Endothelial cell of umbilical vein (primary cell): ENCODE measurements around the gene VAC14. TPM values are rescaled to one million over a fixed set of nuclear protein-coding genes. Genes with fewer than 3 reads are reported as not detected.

ENCODE experiments used
- BruUV-seq: library from RNA; stranded (reverse); fragments of 400-500 nt; replicated peaks from 2 replicates; lab custom pipeline; 2021; lab: Mats Ljungman, UMichigan
- CTCF ChIA-PET: fragments of 300-600, 350-600 bp; sonication (Branson Sonifier 250); formaldehyde crosslinking; loops from one replicate; lab custom pipeline; 2021; ENCODE audit warnings: antibody characterized with exemption, inconsistent platforms; lab: Charles Lee
- POLR2A ChIA-PET: fragments of 300-600, 350-600 bp; sonication (Branson Sonifier 250); formaldehyde crosslinking; loops from one replicate; lab custom pipeline; 2021; ENCODE audit warnings: antibody characterized with exemption, inconsistent platforms; lab: Charles Lee
- DNase-seq: peaks from one replicate; pipeline ENCODE4 v3.0.0-alpha.2; 2011; ENCODE audit warnings: low read depth, low spot score
- FAIRE-seq: peaks from 2 replicates; lab custom pipeline; 2011; peaks lifted over from hg19 to GRCh38; lab: Jason Lieb, UNC
- H2AFZ ChIP-seq: 2 replicates; pipeline ENCODE4 v1.6.0; 2012; ENCODE audit warnings: low read depth, low read length, control low read depth, inconsistent platforms
- H3K27ac ChIP-seq: 2 replicates; pipeline ENCODE4 v1.5.1; 2011; ENCODE audit warnings: low read depth, mild to moderate bottlenecking, control low read depth, low read length, moderate library complexity; ENCODE audit not compliant: insufficient read depth
- H3K27me3 ChIP-seq, 2 experiments: 2 replicates each; pipeline versions ENCODE4 v1.6.0 to v1.6.1; 2011; ENCODE audit warnings: low read length in 2 of 2, mixed read lengths in 1 of 2; ENCODE audit not compliant: control insufficient read depth in 2 of 2, insufficient read depth in 2 of 2
- H3K36me3 ChIP-seq, 2 experiments: 2 replicates in 1 of 2; 3 replicates in 1 of 2; pipeline ENCODE4 v1.5.1; 2011; ENCODE audit warnings: low read length in 2 of 2, mild to moderate bottlenecking in 1 of 2, moderate library complexity in 1 of 2; ENCODE audit not compliant: control insufficient read depth in 2 of 2, insufficient read depth in 2 of 2; ENCODE audit errors: extremely low read depth in 1 of 2
- H3K4me1 ChIP-seq: 3 replicates; pipeline ENCODE4 v1.5.1; 2011; ENCODE audit warnings: mild to moderate bottlenecking, low read length; ENCODE audit not compliant: control insufficient read depth, insufficient read depth; ENCODE audit errors: extremely low read depth
- H3K4me2 ChIP-seq: 2 replicates; pipeline ENCODE4 v1.6.1; 2011; ENCODE audit warnings: low read length, control low read depth, mixed read lengths; ENCODE audit not compliant: insufficient read depth
- H3K4me3 ChIP-seq, 3 experiments: fragments of 200-600 bp in 1 of 3; sonication (generic), shearing (Covaris generic) in 1 of 3; replicated peaks in 1 of 3; 2 replicates each; pipeline ENCODE4 v1.5.1; 2011 to 2016; ENCODE audit warnings: control low read depth in 3 of 3, low read length in 3 of 3, mild to moderate bottlenecking in 2 of 3, inconsistent platforms in 1 of 3, low read depth in 1 of 3, moderate library complexity in 1 of 3; ENCODE audit not compliant: insufficient read depth in 1 of 3
- H3K79me2 ChIP-seq: 2 replicates; pipeline ENCODE4 v1.6.0; 2012; ENCODE audit warnings: low read length, inconsistent platforms; ENCODE audit not compliant: control insufficient read depth, insufficient read depth
- H3K9ac ChIP-seq: replicated peaks from 2 replicates; pipeline ENCODE3; 2011; ENCODE audit warnings: low read length, control low read depth; ENCODE audit not compliant: insufficient read depth; ENCODE audit errors: extremely low read depth
- H3K9me1 ChIP-seq: replicated peaks from 3 replicates; pipeline ENCODE4 v1.6.0; 2011; ENCODE audit warnings: mild to moderate bottlenecking, low read length; ENCODE audit not compliant: control insufficient read depth, insufficient read depth; ENCODE audit errors: extremely low read depth
- H3K9me3 ChIP-seq: replicated peaks from 2 replicates; pipeline ENCODE4 v1.5.1; 2012; ENCODE audit warnings: low read length, inconsistent platforms; ENCODE audit not compliant: control insufficient read depth, insufficient read depth
- H4K20me1 ChIP-seq: replicated peaks from 2 replicates; pipeline ENCODE3; 2011; ENCODE audit warnings: mild to moderate bottlenecking, low read length; ENCODE audit not compliant: control insufficient read depth, insufficient read depth; ENCODE audit errors: extremely low read depth
- EZH2 ChIP-seq: IDR thresholded peaks from 2 replicates; pipeline ENCODE4 v1.6.1; 2012; ENCODE audit warnings: borderline replicate concordance, low read depth, mild to moderate bottlenecking, moderate library complexity, low read length, inconsistent platforms; ENCODE audit not compliant: severe bottlenecking
- FOS ChIP-seq: IDR thresholded peaks from 2 replicates; pipeline ENCODE4 v1.6.1; 2011; ENCODE audit warnings: mild to moderate bottlenecking, low read length, moderate library complexity, borderline replicate concordance; ENCODE audit not compliant: insufficient read depth
- JUN ChIP-seq: IDR thresholded peaks from 2 replicates; pipeline ENCODE4 v1.6.1; 2011; ENCODE audit warnings: borderline replicate concordance, low read depth; ENCODE audit not compliant: insufficient read length, insufficient read depth
- POLR2A ChIP-seq: IDR thresholded peaks from 2 replicates; pipeline ENCODE4 v1.6.1; 2012; ENCODE audit warnings: low read depth, mild to moderate bottlenecking, control low read depth, low read length
- POLR2AphosphoS5 ChIP-seq: IDR thresholded peaks from 2 replicates; pipeline ENCODE4 v1.6.1; 2012; ENCODE audit warnings: low read depth, mild to moderate bottlenecking, control low read depth, low read length, moderate library complexity; ENCODE audit not compliant: insufficient read depth
- dilution Hi-C: fragments of 300-500 bp; cut with MboI; formaldehyde crosslinking; loops from one replicate; pipeline ENCODE4 v1.15.0; 2019; ENCODE audit warnings: low sequenced_read_pairs; ENCODE audit not compliant: extremely low pct_ligation_motif_present
- intact Hi-C: fragments of 100-400 bp; cut with micrococcal nuclease; formaldehyde crosslinking; loops from one replicate; pipeline ENCODE4 v1.10.0; 2022
- polyA plus RNA-seq, 4 experiments: library from polyadenylated mRNA; depleted of rRNA in 3 of 4; stranded (reverse) in 3 of 4; unstranded in 1 of 4; fragments of >200 nt; gene quantifications; 2 replicates each; pipeline versions ENCODE4 v1.2.1 to v1.2.3, GENCODE V29; 2011 to 2012; ENCODE audit warnings: missing spikeins in 1 of 4
- total RNA-seq: library from RNA; stranded (reverse); gene quantifications from 2 replicates; pipeline ENCODE4 v1.2.3, GENCODE V29; 2021
- TF ChIP-seq, protein P1 (sequence below), 2 donors: IDR thresholded peaks; 1 replicate in 1 of 2; 2 replicates in 1 of 2; pipeline ENCODE4 v1.5.1; 2011; ENCODE audit warnings: low read length in 2 of 2, mild to moderate bottlenecking in 2 of 2, moderate library complexity in 2 of 2, control low read depth in 1 of 2, inconsistent platforms in 1 of 2, low read depth in 1 of 2; ENCODE audit not compliant: insufficient read depth in 1 of 2; ENCODE audit errors: extremely low read depth in 1 of 2

The VAC14 gene
- total and polyA plus RNA-seq, 2 donors (not counting 3 experiments of a cell fraction or from before 2014, with no cell fraction given), result 37.6 to 57.9 TPM

GRCh38 chr16:70786020-70786755 lies 14.8 kb downstream of the VAC14 start:
- H2AFZ ChIP-seq, result no peak overlapping the region
- no peak for FAIRE-seq
- dilution Hi-C loops, result no loop called here
- H3K9me3 ChIP-seq, result no peaks in the 10 kb centered on the region
- H3K36me3 ChIP-seq, result peaks cover 5 to 40% of the 10 kb centered on the region in 2 experiments
- peaks cover 5% of the 10 kb centered on the region for H3K79me2 ChIP-seq
- intact Hi-C loops, result no loop called here
- no peaks in the 10 kb centered on the region for H3K9me1 ChIP-seq
- H3K27me3 ChIP-seq, result no peaks in the 10 kb centered on the region
- H3K9ac ChIP-seq, result no peak overlapping the region
- CTCF ChIA-PET, result no interaction called here
- no peak overlapping the region for H3K4me2 ChIP-seq
- DNase-seq, result no peak
- no peaks in the 10 kb centered on the region for H3K4me1 ChIP-seq
- H3K27ac ChIP-seq, result no peak overlapping the region
- H3K4me3 ChIP-seq, result no peak overlapping the region
- no peaks in the 10 kb centered on the region for H4K20me1 ChIP-seq
- POLR2A ChIA-PET, result no interaction called here
- TF ChIP-seq JUN, result no peak
- TF ChIP-seq FOS, result no peak
- TF ChIP-seq POLR2A, result no peak
- TF ChIP-seq, protein P1, sequence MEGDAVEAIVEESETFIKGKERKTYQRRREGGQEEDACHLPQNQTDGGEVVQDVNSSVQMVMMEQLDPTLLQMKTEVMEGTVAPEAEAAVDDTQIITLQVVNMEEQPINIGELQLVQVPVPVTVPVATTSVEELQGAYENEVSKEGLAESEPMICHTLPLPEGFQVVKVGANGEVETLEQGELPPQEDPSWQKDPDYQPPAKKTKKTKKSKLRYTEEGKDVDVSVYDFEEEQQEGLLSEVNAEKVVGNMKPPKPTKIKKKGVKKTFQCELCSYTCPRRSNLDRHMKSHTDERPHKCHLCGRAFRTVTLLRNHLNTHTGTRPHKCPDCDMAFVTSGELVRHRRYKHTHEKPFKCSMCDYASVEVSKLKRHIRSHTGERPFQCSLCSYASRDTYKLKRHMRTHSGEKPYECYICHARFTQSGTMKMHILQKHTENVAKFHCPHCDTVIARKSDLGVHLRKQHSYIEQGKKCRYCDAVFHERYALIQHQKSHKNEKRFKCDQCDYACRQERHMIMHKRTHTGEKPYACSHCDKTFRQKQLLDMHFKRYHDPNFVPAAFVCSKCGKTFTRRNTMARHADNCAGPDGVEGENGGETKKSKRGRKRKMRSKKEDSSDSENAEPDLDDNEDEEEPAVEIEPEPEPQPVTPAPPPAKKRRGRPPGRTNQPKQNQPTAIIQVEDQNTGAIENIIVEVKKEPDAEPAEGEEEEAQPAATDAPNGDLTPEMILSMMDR (IDR thresholded peaks at IDR 0.05; ENCODE audit: extremely low read depth in 1 of 2, insufficient read depth in 1 of 2, low read depth in 1 of 2, low read length in 2 of 2), result no peak
- no peak for TF ChIP-seq EZH2
- no peak for TF ChIP-seq POLR2AphosphoS5
- no TSS peak for BruUV-seq
